Stimulated activated CD4-positive, alpha-beta T cell treated with anti-CD3 and anti-CD28 coated beads, TNF-alpha, amount 100 ng/mL, for 24 hours (primary cell): Measurements from ENCODE around the gene PCED1B.

Source experiments
- DNase-seq, 3 experiments: peaks; one replicate each; pipeline ENCODE4 v3.0.0-alpha.2; 2020; ENCODE audit warnings: low read depth in 3 of 3

PCED1B gene

GRCh38 chr12:47067771-47068431 is 11.5 kb upstream of the PCED1B start:
- DNase-seq = no peak

- DNase-seq = no peak
Observed at GRCh38 chr12:47068539-47068938, 10.9 kb upstream of the PCED1B start.

GRCh38 chr12:47070310-47070709 is 9.1 kb upstream of the PCED1B start:
- DNase-seq = no peak

- DNase-seq = no peak
Observed at GRCh38 chr12:47071241-47071852, 8.1 kb upstream of the PCED1B start.

GRCh38 chr12:47073951-47074350 is 5.5 kb upstream of the PCED1B start:
- no peak for DNase-seq

GRCh38 chr12:47074757-47075156 is 4.7 kb upstream of the PCED1B start:
- no peak for DNase-seq

GRCh38 chr12:47075192-47076084 is 4.0 kb upstream of the PCED1B start:
- DNase-seq = no peak

- DNase-seq = no peak
Observed at GRCh38 chr12:47077206-47078085, 2.0 kb upstream of the PCED1B start.

- DNase-seq = no peak
Observed at GRCh38 chr12:47078086-47078395, 1.4 kb upstream of the PCED1B start.

GRCh38 chr12:47078733-47079467 is 521 bp upstream of the PCED1B start:
- peak in 2 of 3 experiments; percentile 25 to 28 for DNase-seq

- peak in 2 of 3 experiments; percentile 25 to 36 for DNase-seq
Observed at GRCh38 chr12:47079981-47080724, 732 bp downstream of the PCED1B start.

- DNase-seq = peak; percentile 38 to 67 (median 48)
Observed at GRCh38 chr12:47080725-47081502, 1.5 kb downstream of the PCED1B start.

- DNase-seq = no peak
Observed at GRCh38 chr12:47082283-47082682, 2.9 kb downstream of the PCED1B start.

GRCh38 chr12:47082796-47083621 is 3.6 kb downstream of the PCED1B start:
- no peak for DNase-seq

GRCh38 chr12:47084172-47084571 is 4.8 kb downstream of the PCED1B start:
- DNase-seq = no peak

GRCh38 chr12:47085815-47086252 is 6.4 kb downstream of the PCED1B start:
- peak in 1 of 3 experiments; percentile 21 for DNase-seq

GRCh38 chr12:47087088-47087688 is 7.8 kb downstream of the PCED1B start:
- no peak for DNase-seq
